Glutamatergic neuron (in vitro differentiated cells): ENCODE measurements around the gene LRRC73. TPM values are rescaled to one million over a fixed set of nuclear protein-coding genes. Genes with fewer than 3 reads are reported as not detected.

Experiments used
- DNase-seq: peaks from one replicate; pipeline ENCODE4 v3.0.0; 2022
- H3K27ac Mint-ChIP-seq: one replicate; pipeline ENCODE4 v1.8.0; 2020; ENCODE audit warnings: mild to moderate bottlenecking, mixed read lengths, inconsistent platforms; ENCODE audit not compliant: unreplicated experiment
- H3K27me3 Mint-ChIP-seq: one replicate; pipeline ENCODE4 v1.8.0; 2020; ENCODE audit warnings: mild to moderate bottlenecking, moderate library complexity, mixed read lengths, inconsistent platforms; ENCODE audit not compliant: unreplicated experiment
- H3K36me3 Mint-ChIP-seq: one replicate; pipeline ENCODE4 v1.8.0; 2020; ENCODE audit warnings: mild to moderate bottlenecking, mixed read lengths, inconsistent platforms; ENCODE audit not compliant: unreplicated experiment
- H3K4me1 Mint-ChIP-seq: one replicate; pipeline ENCODE4 v1.8.0; 2020; ENCODE audit warnings: mild to moderate bottlenecking, low read depth, mixed read lengths, inconsistent platforms; ENCODE audit not compliant: unreplicated experiment
- H3K4me3 Mint-ChIP-seq: one replicate; pipeline ENCODE4 v1.8.0; 2020; ENCODE audit warnings: mild to moderate bottlenecking, mixed read lengths, inconsistent platforms; ENCODE audit not compliant: unreplicated experiment
- H3K9me3 Mint-ChIP-seq: one replicate; pipeline ENCODE4 v1.8.0; 2020; ENCODE audit warnings: mild to moderate bottlenecking, moderate library complexity, mixed read lengths, inconsistent platforms; ENCODE audit not compliant: unreplicated experiment
- CTCF ChIP-seq: fragments of 200-600 bp; sonication (generic); IDR thresholded peaks from one replicate; pipeline ENCODE4 v1.5.0; 2021; ENCODE audit not compliant: partially characterized antibody, unreplicated experiment
- total RNA-seq: library from RNA; stranded (reverse); fragmentation: NEBNext Ultra II Directional; extraction: Animal tissue kit (Norgen Biotek cat#: 25700); gene quantifications from one replicate; pipeline ENCODE4 v1.2.1, GENCODE V29; 2021; ENCODE audit not compliant: unreplicated experiment

The LRRC73 gene
- total RNA-seq, 1 donor from 2014 or later = 1.2 TPM

GRCh38 chr6:43523284-43523683 lies 13.1 kb upstream of the LRRC73 start:
- TF ChIP-seq CTCF = no peak
- Mint-ChIP-seq H3K27me3 (no peaks in the 10 kb centered on the region), H3K4me3 (no peak overlapping the region), H3K36me3 (no peaks in the 10 kb centered on the region), H3K9me3 (peaks cover 1% of the 10 kb centered on the region), H3K4me1 (no peaks in the 10 kb centered on the region), H3K27ac (no peak overlapping the region)
- DNase-seq = no peak

- no peak overlapping the region for H3K4me3 Mint-ChIP-seq
- H3K9me3 Mint-ChIP-seq = peaks cover 1% of the 10 kb centered on the region
- H3K4me1 Mint-ChIP-seq = no peaks in the 10 kb centered on the region
- DNase-seq = no peak
- no peak overlapping the region for H3K27ac Mint-ChIP-seq
- no peaks in the 10 kb centered on the region for H3K36me3 Mint-ChIP-seq
- no peaks in the 10 kb centered on the region for H3K27me3 Mint-ChIP-seq
- no peak for TF ChIP-seq CTCF
These were observed 12.6 kb upstream of the LRRC73 start for GRCh38 chr6:43522547-43523261.

GRCh38 chr6:43521836-43522235 lies 11.7 kb upstream of the LRRC73 start:
- Mint-ChIP-seq H3K9me3 (peaks cover 1% of the 10 kb centered on the region), H3K4me1 (no peaks in the 10 kb centered on the region), H3K36me3 (no peaks in the 10 kb centered on the region), H3K27ac (no peak overlapping the region), H3K27me3 (no peaks in the 10 kb centered on the region), H3K4me3 (no peak overlapping the region)
- no peak for TF ChIP-seq CTCF
- DNase-seq = no peak

GRCh38 chr6:43520097-43520496 lies 10.0 kb upstream of the LRRC73 start:
- Mint-ChIP-seq H3K4me3 (no peak overlapping the region), H3K27ac (no peak overlapping the region), H3K4me1 (peaks cover 5% of the 10 kb centered on the region), H3K9me3 (peaks cover 3% of the 10 kb centered on the region), H3K27me3 (peaks cover 5% of the 10 kb centered on the region), H3K36me3 (peaks cover 3% of the 10 kb centered on the region)
- DNase-seq = no peak
- TF ChIP-seq CTCF = no peak

GRCh38 chr6:43517505-43518357 lies 7.6 kb upstream of the LRRC73 start:
- H3K36me3 Mint-ChIP-seq = peaks cover 4% of the 10 kb centered on the region
- H3K4me1 Mint-ChIP-seq = peaks cover 12% of the 10 kb centered on the region
- H3K27ac Mint-ChIP-seq = no peak overlapping the region
- peaks cover 5% of the 10 kb centered on the region for H3K27me3 Mint-ChIP-seq
- DNase-seq = no peak
- TF ChIP-seq CTCF = no peak
- H3K9me3 Mint-ChIP-seq = peaks cover 2% of the 10 kb centered on the region
- no peak overlapping the region for H3K4me3 Mint-ChIP-seq
